Neural cell (in vitro differentiated cells): Measurements from ENCODE around the gene TSGA10IP.

Experiments
- EP300 ChIP-seq: fragments of 450-650 bp; conservative IDR thresholded peaks from 2 replicates; pipeline ENCODE4 v1.6.1; 2014; ENCODE audit warnings: antibody characterized with exemption, mild to moderate bottlenecking, moderate library complexity; ENCODE audit not compliant: poor library complexity, severe bottlenecking
- EZH2 ChIP-seq: fragments of 200-600, 300-800 bp; shearing (Covaris generic), sonication (generic); IDR thresholded peaks from 2 replicates; pipeline ENCODE4 v1.6.1; 2014; ENCODE audit warnings: antibody characterized with exemption, low read length, borderline replicate concordance, mild to moderate bottlenecking; ENCODE audit not compliant: insufficient read depth, poor library complexity, severe bottlenecking
- RAD21 ChIP-seq: fragments of 450-650 bp; conservative IDR thresholded peaks from 2 replicates; pipeline ENCODE4 v1.6.1; 2014; ENCODE audit warnings: antibody characterized with exemption, mild to moderate bottlenecking, moderate library complexity
- SMC3 ChIP-seq: fragments of 450-650 bp; conservative IDR thresholded peaks from 2 replicates; pipeline ENCODE4 v1.6.1; 2014; ENCODE audit warnings: antibody characterized with exemption, mild to moderate bottlenecking, moderate library complexity; ENCODE audit not compliant: poor library complexity
- TF ChIP-seq, protein P1 (sequence below): fragments of 450-650 bp; IDR thresholded peaks from 2 replicates; pipeline ENCODE4 v1.5.1; 2014; ENCODE audit warnings: antibody characterized with exemption, mild to moderate bottlenecking, moderate library complexity; ENCODE audit not compliant: poor library complexity, severe bottlenecking

DNA sequence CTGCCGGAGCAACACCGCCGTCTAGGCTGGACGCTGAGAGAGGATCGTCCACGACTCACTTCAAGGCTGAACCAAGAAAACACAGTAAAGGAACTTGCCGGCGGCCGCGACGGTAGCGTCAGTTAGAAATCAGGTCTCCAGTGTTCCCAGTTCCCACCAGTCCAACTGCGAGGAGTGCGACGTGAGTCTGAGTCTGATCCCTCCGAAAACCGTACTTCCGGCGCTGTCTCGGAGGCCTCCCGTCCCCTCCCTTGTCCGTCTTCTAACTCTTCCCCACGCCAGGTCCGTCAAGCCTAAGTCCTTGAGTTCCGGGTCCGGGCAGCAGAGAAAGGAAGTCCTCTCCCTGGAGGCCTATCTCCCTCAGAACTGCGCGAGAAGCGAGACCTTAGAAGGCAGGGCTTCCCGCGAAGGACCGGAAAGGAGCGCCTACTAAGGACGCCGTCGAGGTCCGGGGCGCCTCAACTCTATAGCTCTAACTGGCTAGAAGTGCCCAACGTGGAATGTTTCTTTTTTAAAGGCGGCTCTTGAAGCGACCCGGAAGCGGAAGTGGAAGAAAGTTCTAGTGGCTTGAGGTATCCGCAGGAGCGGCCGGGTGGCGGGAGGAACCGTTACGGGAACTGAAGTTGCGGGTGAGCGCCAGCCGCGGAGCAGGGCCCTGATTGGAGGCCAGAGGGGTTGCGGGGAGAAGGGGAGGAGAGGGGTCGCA is 56.8 kb downstream of the TSGA10IP start, which contains the start of the genes BANF1 and EIF1AD:
- peak; percentile 24 for TF ChIP-seq RAD21
- peak; percentile 55 for TF ChIP-seq EP300
- TF ChIP-seq, protein P1, sequence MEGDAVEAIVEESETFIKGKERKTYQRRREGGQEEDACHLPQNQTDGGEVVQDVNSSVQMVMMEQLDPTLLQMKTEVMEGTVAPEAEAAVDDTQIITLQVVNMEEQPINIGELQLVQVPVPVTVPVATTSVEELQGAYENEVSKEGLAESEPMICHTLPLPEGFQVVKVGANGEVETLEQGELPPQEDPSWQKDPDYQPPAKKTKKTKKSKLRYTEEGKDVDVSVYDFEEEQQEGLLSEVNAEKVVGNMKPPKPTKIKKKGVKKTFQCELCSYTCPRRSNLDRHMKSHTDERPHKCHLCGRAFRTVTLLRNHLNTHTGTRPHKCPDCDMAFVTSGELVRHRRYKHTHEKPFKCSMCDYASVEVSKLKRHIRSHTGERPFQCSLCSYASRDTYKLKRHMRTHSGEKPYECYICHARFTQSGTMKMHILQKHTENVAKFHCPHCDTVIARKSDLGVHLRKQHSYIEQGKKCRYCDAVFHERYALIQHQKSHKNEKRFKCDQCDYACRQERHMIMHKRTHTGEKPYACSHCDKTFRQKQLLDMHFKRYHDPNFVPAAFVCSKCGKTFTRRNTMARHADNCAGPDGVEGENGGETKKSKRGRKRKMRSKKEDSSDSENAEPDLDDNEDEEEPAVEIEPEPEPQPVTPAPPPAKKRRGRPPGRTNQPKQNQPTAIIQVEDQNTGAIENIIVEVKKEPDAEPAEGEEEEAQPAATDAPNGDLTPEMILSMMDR, result peak; percentile 16
- TF ChIP-seq SMC3, result no peak
- TF ChIP-seq EZH2, result no peak
